HG02763 (cell line): ENCODE measurements around the gene FAM168A.

Source experiments
- ATAC-seq: cut with Tn5 transposase; IDR thresholded peaks from one replicate; pipeline ENCODE4 v1.9.1; 2021; ENCODE audit warnings: mild to moderate bottlenecking, moderate library complexity; ENCODE audit not compliant: unreplicated experiment

FAM168A gene

DNA sequence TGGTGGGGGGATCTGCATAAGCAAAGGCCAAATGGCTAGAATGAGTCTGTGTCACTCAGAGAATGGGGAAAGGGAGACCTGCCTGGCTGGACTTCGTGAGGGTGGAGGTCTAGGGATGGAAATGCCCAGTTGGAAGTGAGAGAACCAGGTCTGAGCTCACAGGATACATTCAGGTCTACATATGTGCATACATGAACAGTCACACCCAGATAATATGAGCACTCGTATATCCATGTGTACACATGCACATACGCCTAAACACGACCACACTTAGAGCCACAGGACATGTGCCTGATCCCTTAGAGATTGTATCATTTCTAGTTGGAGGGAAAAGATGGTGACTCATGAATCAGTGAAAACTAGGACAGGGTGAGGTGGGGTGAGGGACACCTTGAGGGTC, 242.8 kb downstream of the FAM168A start:
- no peak for ATAC-seq

GRCh38 chr11:73353422-73353821, 244.5 kb downstream of the FAM168A start:
- no peak for ATAC-seq

DNA sequence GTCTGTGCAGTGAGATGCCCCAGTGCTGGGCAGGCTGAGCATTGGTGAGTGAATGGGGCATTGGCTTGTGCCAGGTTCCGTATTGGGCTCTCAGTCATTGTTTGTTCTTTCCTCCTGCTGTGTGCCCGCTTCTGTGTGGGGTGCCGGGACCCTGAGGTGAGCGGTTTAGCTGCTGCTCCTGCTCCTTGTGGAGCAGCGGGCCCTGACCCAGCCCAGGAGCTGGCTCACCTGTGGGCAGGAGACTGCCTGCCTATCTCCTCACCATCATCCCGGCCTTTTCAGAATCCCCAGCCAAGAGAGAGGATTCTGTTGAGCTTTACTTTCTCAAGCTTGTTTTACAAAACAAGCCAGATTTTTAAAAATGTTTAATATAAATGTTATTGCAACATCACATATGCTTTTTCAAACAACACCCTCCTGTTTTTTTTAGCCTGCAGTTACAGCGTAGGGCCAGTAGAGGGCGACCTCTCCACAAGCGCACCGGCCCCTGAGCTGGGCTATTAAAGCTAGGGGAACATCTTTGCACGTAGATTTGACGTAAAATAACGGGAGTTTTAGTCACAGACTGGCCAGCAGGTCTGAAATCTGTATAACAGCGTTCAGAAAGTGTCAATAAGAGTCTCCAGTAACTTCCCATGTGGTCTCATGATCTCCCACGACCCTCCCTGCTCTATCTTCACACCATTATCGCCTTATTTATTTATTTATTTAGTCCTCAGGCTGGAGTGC, 246.8 kb downstream of the FAM168A start:
- ATAC-seq, result no peak
